NCI-H524 treated with DMSO at 0.1 percent for 48 hours (cell line): ENCODE results near the gene ZNF835.

ENCODE experiments used
- DNase-seq: peaks from one replicate; lab custom pipeline; 2025; lab: John Stamatoyannopoulos, UW

Gene ZNF835

DNA sequence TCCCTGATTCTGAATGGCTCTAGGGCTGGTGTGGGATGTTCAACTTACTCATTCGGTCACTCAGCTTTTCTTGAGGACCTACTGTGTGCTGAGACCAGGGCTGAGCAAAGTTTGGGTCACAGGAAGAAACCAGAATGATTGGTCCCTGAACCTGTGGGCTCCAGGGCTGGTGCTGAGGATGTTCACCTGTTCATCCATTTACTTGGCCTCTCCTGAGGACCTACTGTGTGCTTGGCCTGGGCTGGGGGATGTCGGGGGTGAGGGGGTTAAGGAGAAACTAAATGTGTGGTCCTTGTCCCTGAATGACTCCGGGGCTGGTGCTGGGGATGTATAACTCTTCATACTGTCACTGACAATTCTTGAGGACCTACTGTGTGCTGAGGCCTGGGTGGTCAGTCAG, 10.3 kb downstream of the ZNF835 start:
- DNase-seq = no peak

DNA sequence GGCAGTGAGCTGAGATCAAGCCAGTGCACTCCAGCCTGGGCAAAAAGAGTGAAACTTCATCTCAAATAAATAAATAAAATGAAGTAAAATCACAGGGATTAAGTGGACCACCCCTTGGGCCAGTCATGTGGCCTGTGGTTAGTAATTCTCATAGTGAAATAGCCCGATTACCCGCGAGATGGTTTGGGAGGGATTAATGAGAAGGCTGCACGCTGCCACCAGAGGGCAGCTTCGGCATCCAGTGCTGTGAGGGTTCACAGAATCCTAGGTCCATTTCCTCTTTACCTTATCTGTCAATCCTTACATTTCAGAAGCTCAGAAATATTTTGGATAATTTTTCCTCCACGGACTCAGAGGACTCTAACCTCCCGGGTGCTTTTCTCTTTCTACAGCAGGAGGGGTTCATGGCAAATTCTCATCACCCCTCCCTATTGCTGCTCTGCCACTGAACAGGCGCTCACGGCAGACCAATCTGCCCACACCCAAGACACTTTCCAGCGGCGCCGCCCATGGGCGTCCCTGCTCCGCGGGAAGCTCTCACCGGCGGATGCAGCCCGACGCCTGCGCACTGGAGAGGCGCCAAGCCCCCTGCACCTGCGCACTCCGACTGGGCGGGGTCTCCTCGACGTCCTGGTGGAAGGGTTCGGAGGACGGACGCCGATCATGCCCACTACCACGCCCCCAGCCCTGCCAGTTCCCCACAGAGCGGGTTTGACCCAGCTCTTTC, 11.0 kb downstream of the ZNF835 start:
- DNase-seq = no peak

DNA sequence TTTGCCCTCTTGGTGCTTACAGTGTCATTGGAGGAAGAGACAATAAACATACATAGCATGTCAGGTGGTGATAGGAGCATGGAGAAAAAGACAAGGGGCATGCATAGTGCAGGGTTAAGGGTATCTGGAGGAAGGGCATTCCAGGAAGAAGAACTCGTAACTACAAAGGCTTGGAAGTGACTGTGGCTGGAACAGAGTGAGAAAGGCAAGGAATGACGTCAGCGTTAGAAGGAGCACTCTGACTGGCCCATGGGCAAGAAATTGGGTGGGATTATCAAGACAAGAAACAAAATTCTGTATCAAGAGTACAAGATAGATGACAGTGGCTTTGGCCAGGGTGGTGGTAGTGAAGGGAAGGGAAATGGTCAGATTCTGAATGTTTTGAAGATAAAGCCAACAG, 17.4 kb downstream of the ZNF835 start:
- no peak for DNase-seq

DNA sequence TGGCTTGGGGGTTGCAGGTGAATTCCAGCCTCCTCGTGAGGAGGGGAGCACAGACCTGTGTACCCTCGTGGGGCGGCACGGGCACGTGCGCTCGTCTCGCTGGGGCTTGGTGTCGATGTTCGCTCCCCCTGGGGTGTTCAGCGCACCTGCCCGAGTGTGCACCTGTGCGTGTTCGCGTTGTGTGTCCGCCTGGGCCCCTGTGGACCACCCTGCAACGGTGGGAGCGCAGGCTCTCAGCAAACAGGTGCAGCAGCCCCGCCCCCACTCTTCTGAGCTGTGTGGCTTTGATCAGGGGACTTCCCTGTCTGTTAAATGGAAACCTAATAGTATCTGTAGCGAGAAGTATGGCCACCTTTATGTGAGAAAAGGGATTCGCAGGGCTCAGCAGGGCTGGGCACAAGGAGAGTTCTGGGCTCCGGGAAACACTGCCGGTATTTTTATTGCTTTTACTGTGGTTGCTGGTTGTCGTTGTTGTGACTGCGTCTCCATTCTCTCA, 28.0 kb downstream of the ZNF835 start:
- DNase-seq = no peak

DNA sequence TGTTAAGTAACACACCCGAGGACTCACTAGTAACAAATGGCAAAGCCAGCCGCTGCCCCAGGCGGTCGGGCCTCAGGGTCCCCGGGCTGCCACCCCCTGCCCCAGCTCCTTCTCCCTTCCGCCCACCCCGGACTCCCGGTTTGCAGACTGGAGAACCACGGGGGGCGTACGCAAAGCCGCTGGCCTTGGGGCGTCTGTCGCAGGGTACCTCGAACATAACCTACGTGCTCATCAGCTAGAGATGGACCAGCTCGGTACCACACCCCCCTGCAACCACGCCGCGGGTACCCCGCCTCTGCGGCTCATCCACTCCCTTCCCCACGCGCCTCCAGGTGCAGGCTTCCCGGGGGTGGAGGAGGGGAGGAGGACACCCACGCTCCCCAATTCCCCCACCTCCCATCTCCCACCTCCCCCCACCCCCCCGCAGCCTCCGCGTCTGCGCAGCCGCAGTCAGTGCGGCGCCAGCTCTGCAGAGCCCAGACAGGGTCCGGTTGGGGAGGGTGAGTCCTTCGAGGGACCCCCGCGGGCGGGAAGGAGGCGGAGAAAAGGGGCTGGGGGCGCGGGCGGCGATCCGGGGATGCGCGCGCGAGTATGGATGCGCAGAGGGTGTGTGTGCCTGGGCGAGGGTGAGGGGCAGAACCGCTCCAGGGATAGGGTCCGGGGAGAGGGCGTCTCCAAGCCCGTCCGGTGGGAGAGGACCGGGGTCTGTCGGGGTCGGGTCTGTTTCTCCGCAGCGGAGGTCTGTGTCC, 28.7 kb downstream of the ZNF835 start, which contains the start of gene SMIM17:
Gene SMIM17, plus strand, starts transcription at position 449 of the 749 bp plus-strand sequence. CDS start 2,509 bp downstream, outside the sequence.
- DNase-seq = no peak

DNA sequence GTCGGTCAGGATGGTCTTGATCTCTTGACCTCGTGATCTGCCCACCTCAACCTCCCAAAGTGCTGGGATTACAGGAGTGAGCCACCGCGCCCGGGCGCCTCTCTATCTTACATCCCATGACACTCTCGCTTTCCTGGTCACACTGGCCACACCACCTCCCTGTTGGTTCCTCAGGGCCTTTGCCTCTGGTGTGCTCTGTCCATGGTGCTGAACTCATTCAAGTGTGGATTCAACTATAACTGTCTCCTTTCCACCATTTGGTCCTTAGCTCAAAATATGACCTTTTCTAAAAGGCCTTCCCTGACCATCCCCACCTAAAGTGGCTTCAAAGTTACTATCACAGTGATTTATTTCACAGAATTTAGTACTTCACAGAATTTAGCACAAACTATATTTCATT, 32.3 kb downstream of the ZNF835 start:
- DNase-seq = no peak

DNA sequence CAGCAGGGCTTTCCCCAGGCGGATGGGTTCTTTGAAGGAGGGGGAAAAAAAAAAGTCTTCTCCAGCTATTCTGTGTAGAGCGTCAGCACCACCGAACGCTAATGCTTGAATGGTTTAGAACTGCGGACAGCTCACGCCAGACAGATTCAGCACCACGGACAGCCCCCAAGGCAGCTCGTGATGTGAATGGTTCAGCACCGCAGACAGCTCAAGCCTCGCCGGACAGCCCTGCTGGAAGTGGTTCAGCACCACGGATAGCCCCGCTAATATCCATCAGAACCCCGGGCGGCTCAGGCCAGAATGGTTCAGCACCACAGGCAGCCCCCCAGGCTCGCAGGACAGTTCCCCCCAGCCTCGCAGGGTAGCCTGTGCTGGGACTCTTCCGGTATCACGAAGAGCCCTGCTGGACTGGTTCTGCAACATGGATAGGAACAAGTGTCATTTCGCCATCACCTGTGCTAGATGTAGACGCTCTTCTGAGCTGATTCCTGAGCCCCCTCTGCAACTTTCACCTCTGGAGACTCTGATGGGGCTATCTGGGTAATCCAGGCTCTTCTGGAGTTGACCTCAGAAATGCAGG, 33.5 kb downstream of the ZNF835 start:
- no peak for DNase-seq

DNA sequence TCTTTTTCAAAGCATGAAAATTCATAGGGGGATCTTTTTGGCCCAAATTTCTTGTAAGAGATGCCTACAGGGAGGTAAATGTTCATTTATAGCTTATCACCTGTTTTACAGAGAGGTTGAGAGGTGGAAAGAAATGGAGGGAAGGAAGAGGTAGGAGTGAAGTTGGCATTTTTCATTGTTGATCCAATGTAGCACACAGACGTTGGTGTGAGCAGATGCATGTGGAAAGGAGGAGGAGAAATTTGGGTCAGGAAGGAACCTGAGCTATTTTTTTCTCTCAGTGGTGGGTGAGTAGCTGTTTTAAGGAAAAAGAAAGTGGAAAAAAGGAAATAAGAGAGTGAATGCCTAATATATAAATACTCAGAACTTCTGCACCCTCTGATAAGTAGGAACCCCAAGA, 38.5 kb downstream of the ZNF835 start:
- no peak for DNase-seq

DNA sequence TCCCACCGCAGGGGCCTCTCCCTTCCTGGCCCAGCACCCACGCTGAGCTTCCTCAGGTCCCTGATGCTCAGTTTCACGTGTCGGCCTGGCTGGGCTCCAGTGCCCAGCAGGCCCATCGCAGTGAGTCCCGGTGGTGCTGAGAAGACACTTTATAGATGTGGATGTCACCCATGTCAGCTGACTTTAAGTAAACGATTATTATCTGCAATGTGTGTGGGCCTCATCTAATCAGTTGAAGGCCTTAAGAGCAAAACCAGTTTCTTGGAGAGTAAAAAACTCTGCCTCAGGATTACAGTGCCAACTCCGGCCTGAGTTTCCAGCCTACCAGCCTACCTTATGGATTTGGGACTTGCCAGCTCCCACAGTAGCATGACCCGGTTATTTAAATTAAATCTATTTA, 45.8 kb downstream of the ZNF835 start:
- DNase-seq = no peak

DNA sequence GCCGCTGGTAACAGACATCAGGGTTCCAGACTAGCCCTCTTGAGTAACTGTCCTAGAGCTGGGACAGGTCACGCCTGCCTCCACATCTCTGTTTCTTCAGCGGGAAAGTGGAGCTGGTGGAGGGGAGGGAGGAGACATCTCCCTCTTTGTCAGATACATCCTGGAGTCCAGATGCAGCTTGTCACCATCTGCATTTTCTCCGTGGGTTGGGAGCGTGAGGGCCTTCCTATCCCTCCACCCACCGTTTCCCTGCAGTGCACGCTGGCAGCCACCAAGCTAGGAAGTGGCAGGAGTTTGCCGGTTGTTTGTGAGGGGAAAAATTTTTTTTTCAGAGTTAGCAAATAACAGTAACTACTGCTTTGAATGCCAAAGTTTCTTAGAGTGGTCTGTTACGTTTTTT, 48.6 kb downstream of the ZNF835 start:
- no peak for DNase-seq

DNA sequence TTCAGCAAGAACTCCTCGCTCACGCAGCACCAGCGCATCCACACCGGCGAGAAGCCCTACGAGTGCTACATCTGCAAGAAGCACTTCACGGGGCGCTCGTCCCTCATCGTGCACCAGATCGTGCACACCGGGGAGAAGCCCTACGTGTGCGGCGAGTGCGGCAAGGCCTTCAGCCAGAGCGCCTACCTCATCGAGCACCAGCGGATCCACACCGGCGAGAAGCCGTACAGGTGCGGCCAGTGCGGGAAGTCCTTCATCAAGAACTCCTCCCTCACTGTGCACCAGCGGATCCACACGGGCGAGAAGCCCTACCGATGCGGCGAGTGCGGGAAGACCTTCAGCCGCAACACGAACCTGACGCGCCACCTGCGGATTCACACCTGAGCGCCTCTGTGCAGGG, 49.2 kb downstream of the ZNF835 start:
- no peak for DNase-seq

DNA sequence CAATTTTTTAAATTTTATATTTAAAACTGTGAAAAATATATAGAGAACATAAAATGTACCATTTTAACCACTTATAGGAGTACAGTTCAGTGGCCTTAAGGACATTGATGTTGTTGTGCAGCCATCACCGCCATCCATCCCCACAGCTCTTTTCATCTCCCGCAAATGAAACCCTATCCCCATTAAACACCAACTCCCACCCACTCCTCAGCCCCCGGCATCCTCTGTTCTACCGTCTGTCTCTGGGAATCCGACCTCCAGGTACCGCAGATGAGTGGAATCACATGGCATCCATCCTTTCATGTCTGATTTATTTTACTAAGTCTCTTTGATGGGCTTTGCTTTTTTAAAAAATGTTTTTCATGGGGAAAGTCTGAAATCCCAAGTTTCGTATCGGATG, 52.4 kb downstream of the ZNF835 start:
- DNase-seq = no peak

DNA sequence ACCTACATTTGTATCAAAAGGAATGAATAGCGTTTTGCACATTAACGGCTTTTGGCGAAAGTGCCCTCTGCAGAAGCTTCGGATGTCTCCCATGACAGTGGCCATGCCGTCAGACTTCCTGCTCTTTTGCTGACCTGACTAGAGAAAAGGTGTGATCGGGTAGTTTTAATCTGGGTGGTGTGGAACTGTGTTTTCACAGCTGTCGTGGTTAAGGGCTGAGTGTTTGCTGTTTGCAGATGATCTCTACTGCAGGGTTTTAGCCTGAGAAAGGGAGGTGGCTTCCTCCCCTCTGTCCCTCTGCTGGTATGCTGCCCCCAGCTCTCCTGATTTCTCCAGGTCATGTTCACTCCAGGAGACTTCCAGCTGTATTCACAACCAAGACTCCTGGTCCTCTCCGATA, 54.0 kb downstream of the ZNF835 start:
- DNase-seq = no peak

DNA sequence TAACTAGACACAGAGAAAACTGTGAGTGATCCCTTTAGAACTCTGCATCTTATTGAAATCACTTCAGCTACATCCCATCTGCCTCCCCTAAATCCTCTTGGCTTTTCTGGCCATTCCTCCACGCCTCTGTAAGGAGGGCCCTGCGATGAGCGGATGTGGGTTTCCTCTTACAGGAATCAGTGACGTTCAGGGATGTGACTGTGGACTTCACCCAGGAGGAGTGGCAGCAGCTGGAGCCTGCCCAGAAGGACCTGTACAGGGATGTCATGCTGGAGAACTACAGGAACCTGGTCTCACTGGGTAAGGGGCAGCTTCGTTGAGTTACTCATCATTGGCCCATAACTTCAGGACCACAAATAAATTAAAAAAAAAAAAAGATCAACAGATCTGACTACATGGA, 57.9 kb downstream of the ZNF835 start:
- no peak for DNase-seq

DNA sequence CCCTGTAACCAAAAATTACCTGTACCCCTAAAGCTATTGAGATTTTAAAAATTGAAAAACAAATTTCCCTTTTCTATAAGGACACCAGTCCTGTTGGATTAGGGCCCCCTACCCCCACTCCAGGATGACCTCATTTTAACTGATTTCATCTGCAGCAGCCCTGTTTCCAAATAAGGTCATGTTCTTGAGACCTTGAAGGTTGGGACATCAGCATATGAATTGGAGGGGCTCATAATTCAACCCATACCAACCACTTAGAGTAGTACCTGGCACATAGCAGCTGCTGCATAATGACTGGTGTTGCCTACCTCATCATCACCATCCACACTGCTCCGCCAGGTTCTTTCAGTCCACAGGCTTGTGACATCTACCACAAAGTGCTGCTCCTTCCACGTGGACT, 58.8 kb downstream of the ZNF835 start:
- no peak for DNase-seq
